ENCODE results near the gene TMC4. TPM values are rescaled to one million over a fixed set of nuclear protein-coding genes. Genes with fewer than 3 reads are reported as not detected.
A peak's percentile ranks its signal among the peaks of the same experiment; 100 is the strongest.

The TMC4 gene
- total RNA-seq, 1 experiment from 2014 or later, result 38.9 TPM

GRCh38 chr19:54201172-54201701 lies 28.3 kb upstream of the TMC4 start:
- ChIA-PET CTCF (interaction anchor here (1.4 kb wide), 1 partner anchor 11 kb away, joined by 5 read pairs; the partner anchor contains the start of gene MBOAT7), POLR2A (interaction anchor here (0.8 to 4.4 kb wide), 5 partner anchors 8 to 65 kb away, joined by 5 to 98 read pairs (median 7); partner anchors contain the start of genes MBOAT7, TMC4 and TSEN34)
- H3K27me3 ChIP-seq (replicated peaks; ENCODE audit: control insufficient read depth, insufficient read depth, low read length), result no peaks in the 10 kb centered on the region
- H3K9me3 ChIP-seq, result no peaks in the 10 kb centered on the region
- H3K36me3 ChIP-seq (ENCODE audit: control insufficient read depth, insufficient read depth, low read length), result peaks cover 17% of the 10 kb centered on the region
- peak overlapping the region; percentile 99 for H3K27ac Mint-ChIP-seq (ENCODE audit: unreplicated experiment)
- peak overlapping the region; percentile 89 for H3K4me3 Mint-ChIP-seq (ENCODE audit: unreplicated experiment)
- intact Hi-C loops (cut with micrococcal nuclease; ENCODE audit: unreplicated experiment), result no loop called here
- H3K27me3 Mint-ChIP-seq (ENCODE audit: insufficient read depth, unreplicated experiment), result no peaks in the 10 kb centered on the region
- peaks cover 41% of the 10 kb centered on the region for H3K4me1 ChIP-seq
- H3K36me3 Mint-ChIP-seq (ENCODE audit: insufficient read depth, unreplicated experiment), result peaks cover 70% of the 10 kb centered on the region
- TF ChIP-seq, protein P1, sequence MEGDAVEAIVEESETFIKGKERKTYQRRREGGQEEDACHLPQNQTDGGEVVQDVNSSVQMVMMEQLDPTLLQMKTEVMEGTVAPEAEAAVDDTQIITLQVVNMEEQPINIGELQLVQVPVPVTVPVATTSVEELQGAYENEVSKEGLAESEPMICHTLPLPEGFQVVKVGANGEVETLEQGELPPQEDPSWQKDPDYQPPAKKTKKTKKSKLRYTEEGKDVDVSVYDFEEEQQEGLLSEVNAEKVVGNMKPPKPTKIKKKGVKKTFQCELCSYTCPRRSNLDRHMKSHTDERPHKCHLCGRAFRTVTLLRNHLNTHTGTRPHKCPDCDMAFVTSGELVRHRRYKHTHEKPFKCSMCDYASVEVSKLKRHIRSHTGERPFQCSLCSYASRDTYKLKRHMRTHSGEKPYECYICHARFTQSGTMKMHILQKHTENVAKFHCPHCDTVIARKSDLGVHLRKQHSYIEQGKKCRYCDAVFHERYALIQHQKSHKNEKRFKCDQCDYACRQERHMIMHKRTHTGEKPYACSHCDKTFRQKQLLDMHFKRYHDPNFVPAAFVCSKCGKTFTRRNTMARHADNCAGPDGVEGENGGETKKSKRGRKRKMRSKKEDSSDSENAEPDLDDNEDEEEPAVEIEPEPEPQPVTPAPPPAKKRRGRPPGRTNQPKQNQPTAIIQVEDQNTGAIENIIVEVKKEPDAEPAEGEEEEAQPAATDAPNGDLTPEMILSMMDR (IDR thresholded peaks at IDR 0.05; ENCODE audit: insufficient read depth in 1 of 2, low read depth in 1 of 2, low read length in 1 of 2, severe bottlenecking in 1 of 2, unreplicated experiment in 1 of 2), result no peak
- TSS peak; percentile 58 for BruUV-seq (replicated peaks)
- no peak for DNase-seq
- no peaks in the 10 kb centered on the region for H3K9me3 Mint-ChIP-seq (ENCODE audit: unreplicated experiment)
- H3K4me3 ChIP-seq (ENCODE audit: low read depth, low read length), result peak overlapping the region; percentile 70
- peaks cover 28% of the 10 kb centered on the region for H3K4me1 Mint-ChIP-seq (ENCODE audit: low read depth, unreplicated experiment)

DNA sequence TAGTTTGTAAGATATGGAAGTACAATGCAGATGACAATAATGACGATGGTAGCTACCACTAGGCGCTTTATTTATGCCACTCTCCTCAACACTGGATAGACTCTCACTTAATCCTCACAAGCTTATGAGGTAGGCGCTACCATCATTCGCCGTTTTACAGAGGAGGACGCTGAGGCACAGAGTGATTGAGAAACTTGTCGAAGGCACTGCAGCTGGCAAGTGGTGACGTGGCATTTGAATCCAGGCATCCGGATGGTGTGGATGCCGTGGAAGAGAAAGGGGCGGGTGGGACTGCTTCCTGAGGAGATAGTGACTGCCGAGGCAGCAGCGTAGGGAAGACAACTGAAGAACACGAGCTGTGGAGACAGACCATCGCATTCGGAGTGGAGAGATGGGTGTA lies 26.4 kb upstream of the TMC4 start:
- intact Hi-C loops (cut with micrococcal nuclease; ENCODE audit: unreplicated experiment), result no loop called here
- H3K4me1 ChIP-seq, result peaks cover 25% of the 10 kb centered on the region
- no peaks in the 10 kb centered on the region for H3K27me3 ChIP-seq (replicated peaks; ENCODE audit: control insufficient read depth, insufficient read depth, low read length)
- peak overlapping the region; percentile 86 for H3K27ac Mint-ChIP-seq (ENCODE audit: unreplicated experiment)
- no peaks in the 10 kb centered on the region for H3K27me3 Mint-ChIP-seq (ENCODE audit: insufficient read depth, unreplicated experiment)
- BruUV-seq (replicated peaks), result no TSS peak
- peaks cover 70% of the 10 kb centered on the region for H3K36me3 Mint-ChIP-seq (ENCODE audit: insufficient read depth, unreplicated experiment)
- H3K4me1 Mint-ChIP-seq (ENCODE audit: low read depth, unreplicated experiment), result peaks cover 18% of the 10 kb centered on the region
- ChIA-PET POLR2A (interaction anchor here (4.4 kb wide), 1 partner anchor 9 kb away, joined by 98 read pairs; the partner anchor contains the start of genes MBOAT7 and TSEN34), CTCF (no interaction called here)
- H3K9me3 ChIP-seq, result no peaks in the 10 kb centered on the region
- DNase-seq, result no peak
- TF ChIP-seq, protein P1 (IDR thresholded peaks at IDR 0.05; ENCODE audit: insufficient read depth in 1 of 2, low read depth in 1 of 2, low read length in 1 of 2, severe bottlenecking in 1 of 2, unreplicated experiment in 1 of 2), result no peak
- H3K4me3 Mint-ChIP-seq (ENCODE audit: unreplicated experiment), result peak overlapping the region; percentile 89
- H3K4me3 ChIP-seq (ENCODE audit: low read depth, low read length), result no peak overlapping the region
- H3K36me3 ChIP-seq (ENCODE audit: control insufficient read depth, insufficient read depth, low read length), result peaks cover 11% of the 10 kb centered on the region
- no peaks in the 10 kb centered on the region for H3K9me3 Mint-ChIP-seq (ENCODE audit: unreplicated experiment)

- Mint-ChIP-seq H3K4me1 (ENCODE audit: low read depth, unreplicated experiment) (peaks cover 18% of the 10 kb centered on the region), H3K36me3 (ENCODE audit: insufficient read depth, unreplicated experiment) (peaks cover 64% of the 10 kb centered on the region), H3K9me3 (ENCODE audit: unreplicated experiment) (no peaks in the 10 kb centered on the region), H3K27ac (ENCODE audit: unreplicated experiment) (no peak overlapping the region), H3K4me3 (ENCODE audit: unreplicated experiment) (no peak overlapping the region), H3K27me3 (ENCODE audit: insufficient read depth, unreplicated experiment) (no peaks in the 10 kb centered on the region)
- Histone ChIP-seq H3K27me3 (replicated peaks; ENCODE audit: control insufficient read depth, insufficient read depth, low read length) (no peaks in the 10 kb centered on the region), H3K4me1 (peaks cover 5% of the 10 kb centered on the region), H3K4me3 (ENCODE audit: low read depth, low read length) (no peak overlapping the region), H3K9me3 (no peaks in the 10 kb centered on the region), H3K36me3 (ENCODE audit: control insufficient read depth, insufficient read depth, low read length) (peaks cover 1% of the 10 kb centered on the region; the same call in 1 of the 2 replicates)
- TF ChIP-seq, protein P1 (IDR thresholded peaks at IDR 0.05; ENCODE audit: insufficient read depth in 1 of 2, low read depth in 1 of 2, low read length in 1 of 2, severe bottlenecking in 1 of 2, unreplicated experiment in 1 of 2), result no peak
- no peak for DNase-seq
- intact Hi-C loops (cut with micrococcal nuclease; ENCODE audit: unreplicated experiment), result no loop called here
- BruUV-seq (replicated peaks), result no TSS peak
- ChIA-PET CTCF (no interaction called here), POLR2A (no interaction called here)
These were observed 24.2 kb upstream of the TMC4 start for GRCh38 chr19:54197121-54197520.
